CD4-positive, alpha-beta T cell treated with Interleukin-1 beta for 1 hour (primary cell): ENCODE measurements around the gene MLF1.

Experiments used
- DNase-seq, 2 donors: peaks; one replicate each; pipeline ENCODE4 v3.0.0-alpha.2; 2020 to 2022

The MLF1 gene

DNA sequence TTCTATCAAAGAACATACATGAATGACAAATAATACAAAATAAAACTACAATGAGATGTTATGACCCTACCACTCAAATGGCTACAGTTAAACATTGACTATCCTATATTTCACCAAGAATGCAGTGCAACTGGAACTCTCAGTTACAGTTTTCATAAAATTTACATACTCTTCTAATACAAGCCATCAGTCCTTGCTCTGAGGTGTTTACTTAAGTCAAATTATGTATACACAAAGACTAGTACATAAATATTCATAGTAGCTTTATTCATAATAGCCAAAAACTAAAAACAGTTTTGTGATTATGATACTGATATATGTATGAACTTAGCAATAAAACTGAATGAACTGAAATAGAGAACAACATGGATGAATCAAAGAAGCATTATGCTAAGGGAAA lies 19.2 kb downstream of the MLF1 start:
- no peak for DNase-seq

DNA sequence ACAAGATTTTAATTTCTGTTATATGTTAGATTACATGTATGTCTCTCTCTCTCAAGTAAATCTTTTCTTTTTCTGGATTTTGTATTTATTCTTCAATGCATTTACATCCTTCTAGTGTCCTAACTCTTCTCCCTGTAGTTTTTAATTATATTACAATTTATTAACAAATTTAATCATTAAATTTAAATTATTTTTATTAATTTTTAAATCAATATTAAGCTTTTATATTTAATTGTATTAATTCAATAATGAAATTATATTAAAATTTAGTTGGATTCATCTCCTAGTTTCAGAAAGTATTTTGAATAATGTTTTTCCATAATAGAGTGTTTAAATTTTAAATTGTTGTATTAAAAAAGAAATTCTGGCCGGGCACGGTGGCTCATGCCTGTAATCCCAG lies 29.8 kb downstream of the MLF1 start:
- DNase-seq = no peak

GRCh38 chr3:158602227-158602626 lies 31.2 kb downstream of the MLF1 start:
- DNase-seq = no peak

- no peak for DNase-seq
Observed at GRCh38 chr3:158617982-158618875, 47.2 kb downstream of the MLF1 start.

DNA sequence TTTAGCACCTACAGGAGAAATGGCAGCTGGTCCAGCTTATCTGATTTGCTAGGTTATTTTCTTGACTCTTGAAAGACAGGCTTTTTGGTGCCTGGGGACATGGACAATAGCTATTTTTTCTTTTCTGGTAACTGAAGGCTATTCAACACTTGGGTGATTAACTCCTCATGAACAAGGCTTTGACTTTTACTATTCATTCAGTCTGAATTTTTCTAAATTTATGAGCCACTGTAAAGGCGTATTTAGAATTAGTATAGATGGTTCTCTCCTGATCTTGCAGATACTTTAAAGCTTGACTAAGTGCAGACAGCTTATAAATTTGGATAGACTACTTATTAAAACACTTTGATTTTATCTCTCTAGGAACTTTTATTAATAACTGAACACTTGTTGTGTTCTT lies 54.9 kb downstream of the MLF1 start:
- DNase-seq = no peak

GRCh38 chr3:158631981-158632380 lies 61.0 kb downstream of the MLF1 start:
- DNase-seq = no peak

GRCh38 chr3:158640646-158641045 lies 69.7 kb downstream of the MLF1 start:
- no peak for DNase-seq

DNA sequence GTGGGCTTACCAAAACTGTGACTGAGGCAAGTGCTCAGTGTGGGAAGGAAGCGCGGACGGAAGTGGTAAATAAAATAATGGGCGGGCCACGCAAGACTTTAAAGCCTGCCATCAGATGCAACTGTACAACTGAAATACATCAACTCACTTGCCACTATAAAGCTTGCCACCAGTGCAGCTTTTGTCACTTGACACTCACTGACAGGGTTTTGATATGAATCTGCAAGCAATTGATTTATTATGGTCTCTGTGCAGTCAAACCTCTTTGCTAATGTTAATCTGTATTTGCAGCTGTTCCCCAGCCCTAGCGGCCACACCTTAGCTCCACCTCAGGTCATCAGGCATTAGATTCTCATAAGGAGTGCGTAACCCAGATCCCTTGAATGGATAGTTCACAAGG lies 71.0 kb downstream of the MLF1 start:
- DNase-seq = peak in 1 of 2 donors; percentile 37

- DNase-seq = no peak
Observed at GRCh38 chr3:158642474-158643210, 71.6 kb downstream of the MLF1 start.

- peak; percentile 92 for DNase-seq
Observed at GRCh38 chr3:158644345-158644908, 73.4 kb downstream of the MLF1 start, which contains the start of gene GFM1. Gene GFM1, plus strand, starts transcription at chr3:158644527. Its CDS starts 108 bp downstream, at chr3:158644635.

- no peak for DNase-seq
Observed at GRCh38 chr3:158649791-158650190, 78.8 kb downstream of the MLF1 start.

DNA sequence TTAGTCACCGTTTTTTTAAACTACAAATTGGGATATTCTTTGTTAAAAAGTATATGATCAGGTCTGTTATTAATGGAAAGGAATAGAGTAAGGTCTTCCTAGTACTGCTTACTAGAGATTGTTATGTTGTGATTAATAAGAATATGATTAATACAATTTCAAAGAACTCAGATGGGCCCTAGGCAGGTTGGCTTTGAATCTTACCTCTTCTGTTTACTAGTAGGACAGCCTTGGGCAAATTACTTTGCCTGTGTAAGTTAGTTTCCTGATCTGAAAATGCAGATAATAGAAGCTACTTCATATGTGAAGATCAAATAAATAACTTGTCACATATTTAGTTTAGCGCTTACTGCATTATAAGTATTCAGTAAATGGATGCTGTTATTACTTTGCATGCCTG lies 80.2 kb downstream of the MLF1 start:
- no peak for DNase-seq

- no peak for DNase-seq
Observed at GRCh38 chr3:158652463-158652862, 81.5 kb downstream of the MLF1 start.
